T-helper 22 cell (primary cell): ENCODE results near the gene CCL25.

Experiments used
- DNase-seq: peaks from one replicate; pipeline ENCODE4 v3.0.0-alpha.2; 2020; ENCODE audit warnings: low read depth

Gene CCL25

GRCh38 chr19:8045872-8046568 lies 6.5 kb upstream of the CCL25 start:
- no peak for DNase-seq

GRCh38 chr19:8046569-8047165 lies 5.9 kb upstream of the CCL25 start:
- DNase-seq = no peak

- DNase-seq = peak; percentile 66
These were observed 2.1 kb upstream of the CCL25 start for GRCh38 chr19:8050274-8051096.

- no peak for DNase-seq
These were observed 1.6 kb downstream of the CCL25 start for GRCh38 chr19:8054169-8054568.

- no peak for DNase-seq
These were observed 4.0 kb downstream of the CCL25 start for GRCh38 chr19:8056533-8056932.

GRCh38 chr19:8057545-8058270 lies 5.1 kb downstream of the CCL25 start:
- no peak for DNase-seq

GRCh38 chr19:8064911-8065874 lies 12.6 kb downstream of the CCL25 start:
- no peak for DNase-seq

GRCh38 chr19:8065875-8066261 lies 13.3 kb downstream of the CCL25 start:
- no peak for DNase-seq

- no peak for DNase-seq
These were observed 16.8 kb downstream of the CCL25 start for GRCh38 chr19:8069096-8069973.

GRCh38 chr19:8071912-8072311 lies 19.4 kb downstream of the CCL25 start:
- DNase-seq = no peak

- DNase-seq = no peak
These were observed 21.9 kb downstream of the CCL25 start for GRCh38 chr19:8074501-8074900.

GRCh38 chr19:8075158-8076074 lies 22.9 kb downstream of the CCL25 start:
- no peak for DNase-seq

GRCh38 chr19:8079988-8080387 lies 27.4 kb downstream of the CCL25 start:
- no peak for DNase-seq

- no peak for DNase-seq
These were observed 28.3 kb downstream of the CCL25 start for GRCh38 chr19:8080832-8081231.

- DNase-seq = no peak
These were observed 29.3 kb downstream of the CCL25 start for GRCh38 chr19:8081569-8082550.

- DNase-seq = no peak
These were observed 30.6 kb downstream of the CCL25 start for GRCh38 chr19:8083141-8083540.

- DNase-seq = no peak
These were observed 31.6 kb downstream of the CCL25 start for GRCh38 chr19:8084152-8084551.
